GM21515 (cell line): ENCODE measurements around the gene MRFAP1L1.

ENCODE experiments used
- ATAC-seq: cut with Tn5 transposase; IDR thresholded peaks from one replicate; pipeline ENCODE4 v1.9.1; 2021; ENCODE audit not compliant: unreplicated experiment

MRFAP1L1 gene

GRCh38 chr4:6663596-6664393 lies 45.9 kb downstream of the MRFAP1L1 start:
- no peak for ATAC-seq

DNA sequence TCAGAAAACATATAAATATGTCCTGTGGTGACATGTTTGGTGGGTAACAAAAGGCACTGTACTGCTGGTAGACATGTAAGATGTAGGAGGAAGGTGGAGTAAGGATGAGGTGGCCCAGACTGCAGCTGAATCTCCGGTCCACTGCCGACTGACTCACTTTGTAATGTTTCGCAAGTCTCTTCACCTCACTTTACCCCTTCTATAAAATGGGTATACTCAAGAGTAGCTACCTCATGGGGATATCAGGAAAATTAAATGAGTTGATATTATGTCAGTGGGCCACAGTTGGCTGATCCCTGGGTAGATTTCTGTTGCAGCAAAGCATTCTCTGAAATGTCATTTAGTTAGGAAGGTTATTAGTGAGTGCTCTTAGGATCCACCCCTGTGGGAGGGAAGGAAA lies 47.1 kb downstream of the MRFAP1L1 start:
- no peak for ATAC-seq

DNA sequence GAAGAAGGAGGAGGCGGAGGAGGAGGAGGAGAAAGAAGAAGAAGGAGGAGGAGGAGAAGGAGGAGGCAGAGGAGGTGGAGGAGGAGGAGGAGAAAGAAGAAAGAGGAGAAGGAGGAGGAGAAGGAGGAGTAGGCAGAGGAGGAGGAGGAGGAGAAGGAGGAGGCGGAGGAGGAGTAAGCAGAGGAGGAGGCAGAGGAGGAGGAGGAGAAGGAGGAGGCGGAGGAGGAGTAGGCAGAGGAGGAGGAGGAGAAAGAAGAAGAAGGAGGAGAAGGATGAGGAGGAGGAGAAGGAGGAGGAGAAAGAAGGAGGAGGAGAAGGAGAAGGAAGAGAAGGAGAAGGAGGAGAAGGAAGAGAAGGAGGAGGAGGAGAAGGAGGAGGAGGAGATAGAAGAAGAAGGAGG lies 49.2 kb downstream of the MRFAP1L1 start:
- no peak for ATAC-seq

DNA sequence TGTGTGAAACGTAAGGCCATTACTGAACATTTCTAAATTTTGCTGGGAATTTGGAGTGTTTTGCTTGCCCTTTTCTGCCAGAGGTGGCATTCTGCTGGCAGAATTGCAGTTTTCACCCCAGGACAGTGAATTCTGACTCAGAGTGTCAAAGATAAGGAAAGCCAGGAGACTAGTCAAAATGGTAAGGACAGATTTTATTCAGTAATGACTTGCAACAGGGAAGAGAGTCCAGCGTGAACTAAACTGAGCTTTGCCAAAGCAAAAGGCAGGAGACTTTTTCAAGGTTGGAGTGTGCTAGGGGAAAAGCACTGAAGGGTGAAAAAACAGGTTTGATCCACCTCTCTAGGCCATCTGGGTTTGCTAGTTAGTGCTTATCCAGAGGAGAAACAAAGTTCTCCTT lies 49.8 kb downstream of the MRFAP1L1 start:
- ATAC-seq = no peak

DNA sequence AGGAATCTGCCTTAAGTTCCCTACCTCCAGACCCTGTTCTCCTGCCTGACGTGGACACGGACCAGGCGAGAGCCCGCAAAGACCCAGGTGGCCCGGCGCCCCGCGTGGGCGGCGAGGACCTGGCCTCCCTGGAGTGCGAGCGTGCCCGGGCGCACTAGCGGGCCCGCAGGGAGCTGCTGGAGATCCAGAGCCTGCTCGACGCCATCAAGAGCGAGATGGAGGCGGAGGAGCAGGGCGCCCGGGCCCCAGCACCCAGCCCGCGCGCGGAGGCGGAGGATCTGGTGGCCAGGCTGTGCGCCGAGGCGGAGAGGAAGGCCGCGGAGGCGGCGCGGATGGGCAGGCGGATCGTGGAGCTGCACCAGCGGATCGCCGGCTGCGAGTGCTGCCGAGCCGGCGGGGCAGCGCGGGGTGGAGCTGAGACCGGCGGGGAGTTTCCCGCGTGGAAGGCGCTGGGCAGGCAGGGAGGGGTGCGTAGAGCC lies 51.0 kb downstream of the MRFAP1L1 start:
- ATAC-seq = no peak

GRCh38 chr4:6658209-6658595 lies 51.5 kb downstream of the MRFAP1L1 start:
- no peak for ATAC-seq
